HepG2 (cell line): Measurements from ENCODE around the gene MTR. TPM values are rescaled to one million over a fixed set of nuclear protein-coding genes. Genes with fewer than 3 reads are reported as not detected.

Source experiments
- BCL6 ChIP-seq: IDR thresholded peaks from 2 replicates; pipeline ENCODE4 v1.6.1; 2016; ENCODE audit warnings: missing genetic modification reagents, missing compliant biosample characterization
- CREB1 ChIP-seq, 2 experiments: fragments of 450-650 bp in 1 of 2; IDR thresholded peaks; 2 replicates each; pipeline ENCODE4 v1.6.1; 2016 to 2017; ENCODE audit warnings: control low read depth in 1 of 2, mild to moderate bottlenecking in 1 of 2, missing compliant biosample characterization in 1 of 2, missing genetic modification characterization in 1 of 2
- DDIT3 ChIP-seq: sonication (generic); formaldehyde crosslinking; IDR thresholded peaks from 2 replicates; pipeline ENCODE4 v1.4.0; 2020; ENCODE audit warnings: mild to moderate bottlenecking, missing genetic modification reagents
- ELF3 ChIP-seq: IDR thresholded peaks from 2 replicates; pipeline ENCODE4 v1.6.1; 2016; ENCODE audit warnings: missing genetic modification reagents, missing compliant biosample characterization
- EP300 ChIP-seq, 3 experiments: sonication (generic) in 1 of 3; formaldehyde crosslinking in 1 of 3; IDR thresholded peaks; 2 replicates each; pipeline versions ENCODE4 v1.5.1 to v1.6.1; 2011 to 2020; ENCODE audit warnings: low read depth in 2 of 3, low read length in 2 of 3, borderline replicate concordance in 1 of 3, improper control_type of control experiment in 1 of 3, mild to moderate bottlenecking in 1 of 3, missing genetic modification reagents in 1 of 3, moderate library complexity in 1 of 3
- ESRRA ChIP-seq: sonication (generic); formaldehyde crosslinking; IDR thresholded peaks from 2 replicates; pipeline ENCODE4 v1.5.1; 2020; ENCODE audit warnings: mild to moderate bottlenecking, low read depth, missing genetic modification reagents
- GPN1 ChIP-seq: sonication (generic); formaldehyde crosslinking; IDR thresholded peaks from 2 replicates; pipeline ENCODE4 v1.5.1; 2020; ENCODE audit warnings: missing genetic modification reagents, borderline replicate concordance
- HNF1B ChIP-seq: sonication (generic); formaldehyde crosslinking; IDR thresholded peaks from 2 replicates; pipeline ENCODE4 v1.5.1; 2020; ENCODE audit warnings: mild to moderate bottlenecking, moderate library complexity, missing genetic modification reagents
- HOXA5 ChIP-seq: sonication (generic); formaldehyde crosslinking; IDR thresholded peaks from 2 replicates; pipeline ENCODE4 v1.4.0; 2020; ENCODE audit warnings: missing genetic modification reagents
- KDM1A ChIP-seq: IDR thresholded peaks from 2 replicates; pipeline ENCODE4 v1.6.1; 2016; ENCODE audit warnings: missing compliant biosample characterization
- ONECUT2 ChIP-seq: sonication (generic); formaldehyde crosslinking; IDR thresholded peaks from 2 replicates; pipeline ENCODE4 v1.4.0; 2020; ENCODE audit warnings: missing genetic modification reagents
- RARG ChIP-seq: sonication (generic); formaldehyde crosslinking; IDR thresholded peaks from 2 replicates; pipeline ENCODE4 v1.4.0; 2020; ENCODE audit warnings: low read depth, mild to moderate bottlenecking, missing genetic modification reagents
- SIN3A ChIP-seq: IDR thresholded peaks from 2 replicates; pipeline ENCODE4 v1.6.1; 2011; ENCODE audit warnings: low read depth, mild to moderate bottlenecking, control low read depth, low read length, borderline replicate concordance
- SOX13 ChIP-seq, 3 experiments: fragments of 450-650 bp in 1 of 3; sonication (generic) in 1 of 3; formaldehyde crosslinking in 1 of 3; IDR thresholded peaks in 2 of 3; conservative IDR thresholded peaks in 1 of 3; 2 replicates each; pipeline versions ENCODE4 v1.5.0 to v1.6.1; 2016 to 2020; ENCODE audit warnings: antibody characterized with exemption in 1 of 3, mild to moderate bottlenecking in 1 of 3, missing compliant biosample characterization in 1 of 3, missing genetic modification reagents in 1 of 3, moderate library complexity in 1 of 3
- THAP8 ChIP-seq: sonication (generic); formaldehyde crosslinking; IDR thresholded peaks from 2 replicates; pipeline ENCODE4 v1.5.1; 2020; ENCODE audit warnings: missing genetic modification reagents, mild to moderate bottlenecking, borderline replicate concordance
- ZBTB46 ChIP-seq: sonication (generic); formaldehyde crosslinking; IDR thresholded peaks from 2 replicates; pipeline ENCODE4 v1.4.0; 2020; ENCODE audit warnings: mild to moderate bottlenecking, missing genetic modification reagents, borderline replicate concordance
- ZNF224 ChIP-seq: sonication (generic); formaldehyde crosslinking; IDR thresholded peaks from 2 replicates; pipeline ENCODE4 v1.5.0; 2020; ENCODE audit warnings: mild to moderate bottlenecking, missing genetic modification reagents
- ZNF24 ChIP-seq: fragments of 450-650 bp; IDR thresholded peaks from 2 replicates; pipeline ENCODE4 v1.6.1; 2017; ENCODE audit warnings: antibody characterized with exemption, mild to moderate bottlenecking
- ZNF263 ChIP-seq: sonication (generic); formaldehyde crosslinking; IDR thresholded peaks from 2 replicates; pipeline ENCODE4 v1.4.0; 2020; ENCODE audit warnings: missing genetic modification reagents
- ZNF354B ChIP-seq: sonication (generic); formaldehyde crosslinking; IDR thresholded peaks from 2 replicates; pipeline ENCODE4 v1.8.0; 2022; ENCODE audit warnings: mild to moderate bottlenecking, missing genetic modification reagents
- ZNF362 ChIP-seq: sonication (generic); formaldehyde crosslinking; IDR thresholded peaks from 2 replicates; pipeline ENCODE4 v1.4.0; 2020; ENCODE audit warnings: missing genetic modification reagents, mild to moderate bottlenecking, borderline replicate concordance
- ZNF484 ChIP-seq: sonication (generic); formaldehyde crosslinking; IDR thresholded peaks from 2 replicates; pipeline ENCODE4 v1.5.1; 2020; ENCODE audit warnings: mild to moderate bottlenecking, low read depth, missing genetic modification reagents, borderline replicate concordance
- ZNF549 ChIP-seq: sonication (generic); formaldehyde crosslinking; IDR thresholded peaks from 2 replicates; pipeline ENCODE4 v1.5.0; 2020; ENCODE audit warnings: missing genetic modification reagents
- polyA plus RNA-seq, 8 experiments: library from polyadenylated mRNA; depleted of rRNA in 3 of 8; stranded (reverse) in 7 of 8; unstranded in 1 of 8; fragments of >200 nt; fragmentation: Illumina TruSeq in 4 of 8; extraction: Trizol in 4 of 8; gene quantifications; 2 replicates each; pipeline versions ENCODE4 v1.2.1 to v1.2.3, GENCODE V29; 2011 to 2016; ENCODE audit warnings: low read depth in 4 of 8, missing spikeins in 1 of 8, mixed read lengths in 1 of 8; ENCODE audit not compliant: insufficient read depth in 1 of 8
- total RNA-seq, 5 experiments: library from RNA; depleted of rRNA; stranded (reverse); fragments of >200 nt; fragmentation: Illumina TruSeq; extraction: Trizol; gene quantifications; 2 replicates each; pipeline ENCODE4 v1.2.3, GENCODE V29; 2016; ENCODE audit warnings: low read depth in 1 of 5

The MTR gene
- total and polyA plus RNA-seq, 2 of the 13 experiments (the other 11 are each of a cell fraction or from before 2014, with no cell fraction given), result 16.3 to 36.1 TPM

- peak; percentile 89 for TF ChIP-seq ZNF362 (CRISPR knock-in tag)
- peak; percentile 51 for TF ChIP-seq SOX13 (IDR thresholded peaks at IDR 0.05)
- peak in 1 of 2 experiments; percentile 90; a peak in 2 of 4 replicates for TF ChIP-seq SOX13 (CRISPR knock-in tag; conservative IDR thresholded peaks at IDR 0.05 in 1 of 2, IDR thresholded peaks at IDR 0.05 in 1 of 2)
- peak; percentile 50; the same call in 1 of the 2 replicates for TF ChIP-seq KDM1A (CRISPR knock-in tag)
- no peak for TF ChIP-seq RARG (CRISPR knock-in tag)
- TF ChIP-seq CREB1 (IDR thresholded peaks at IDR 0.05), result no peak
- peak; percentile 69 for TF ChIP-seq CREB1 (CRISPR knock-in tag; IDR thresholded peaks at IDR 0.05)
- no peak for TF ChIP-seq ZBTB46 (CRISPR knock-in tag)
- 0 out of 2 replicates have a peak, but pooled peaks have one; percentile 12 for TF ChIP-seq ZNF24
- no peak for TF ChIP-seq SIN3A
- no peak for TF ChIP-seq ZNF549 (CRISPR knock-in tag)
- peak in 1 of 2 experiments; percentile 81; a peak in 2 of 4 replicates for TF ChIP-seq EP300 (IDR thresholded peaks at IDR 0.05; ENCODE audit: low read depth in 2 of 2, low read length in 2 of 2)
- TF ChIP-seq EP300 (CRISPR knock-in tag; IDR thresholded peaks at IDR 0.05; ENCODE audit: borderline replicate concordance), result peak; percentile 36; the same call in 1 of the 2 replicates
- peak; percentile 86 for TF ChIP-seq ONECUT2
- peak; percentile 88 for TF ChIP-seq BCL6 (CRISPR knock-in tag)
- TF ChIP-seq THAP8 (CRISPR knock-in tag), result no peak
- TF ChIP-seq DDIT3 (CRISPR knock-in tag), result no peak
- TF ChIP-seq ZNF224 (CRISPR knock-in tag), result no peak
- TF ChIP-seq GPN1, result no peak
- peak; percentile 21; the same call in 1 of the 2 replicates for TF ChIP-seq HOXA5 (CRISPR knock-in tag)
- TF ChIP-seq ZNF354B (CRISPR knock-in tag), result no peak
- no peak for TF ChIP-seq ZNF263 (CRISPR knock-in tag)
- peak; percentile 68 for TF ChIP-seq ESRRA
- no peak for TF ChIP-seq ZNF484 (CRISPR knock-in tag)
- TF ChIP-seq ELF3, result no peak
- peak; percentile 88 for TF ChIP-seq HNF1B (CRISPR knock-in tag)
These were observed 67.6 kb downstream of the MTR start (continued) for GRCh38 chr1:236862615-236863211.
